NCI-H187 treated with DMSO at 0.1 percent for 48 hours (cell line): Measurements from ENCODE around the gene SCN10A.

ENCODE experiments used
- DNase-seq: peaks from one replicate; lab custom pipeline; 2025; lab: John Stamatoyannopoulos, UW

Gene SCN10A

DNA sequence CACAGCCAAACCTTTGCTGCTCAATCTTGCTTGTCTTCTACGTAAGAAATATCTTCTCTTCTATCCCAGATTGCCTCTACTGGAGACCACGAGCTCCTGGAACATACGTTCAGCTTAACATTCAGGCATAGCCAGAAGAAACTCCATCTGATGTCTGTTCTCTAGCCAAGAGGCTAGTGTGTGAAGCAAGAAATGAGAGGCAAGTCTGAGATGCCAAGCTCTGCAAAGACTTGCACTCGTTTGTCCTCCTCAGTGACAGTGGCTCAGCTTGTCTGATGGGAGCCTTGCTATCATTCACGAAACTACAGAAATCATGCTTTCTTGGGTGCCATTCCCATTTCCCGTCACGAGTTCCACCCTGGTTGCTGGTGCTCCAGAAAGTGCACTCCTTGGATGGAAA, at the start of gene SCN10A:
SCN10A (minus strand) TSS at position 192 of the 400 bp plus-strand sequence. CDS start 22,207 bp downstream, outside the sequence.
- DNase-seq = no peak

DNA sequence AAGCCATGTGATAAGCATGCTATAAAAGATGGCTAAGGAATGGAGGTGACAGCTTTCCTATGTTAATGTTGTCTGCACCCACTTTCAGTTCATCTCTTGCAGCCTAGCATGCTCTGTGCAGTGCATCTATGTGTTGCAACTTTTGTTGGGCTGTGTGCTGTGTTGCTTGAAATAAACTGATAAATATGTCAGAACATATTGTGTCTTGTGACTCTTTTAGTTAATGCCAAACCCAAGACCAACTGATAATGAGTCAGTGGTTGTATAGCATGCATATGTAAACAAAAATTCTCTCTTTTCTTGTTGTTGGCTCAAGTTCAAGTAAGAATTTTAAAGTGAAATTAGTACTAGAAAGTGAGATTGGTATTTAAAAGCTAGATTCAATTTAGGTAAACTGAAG, 37.0 kb upstream of the SCN10A start:
- no peak for DNase-seq

DNA sequence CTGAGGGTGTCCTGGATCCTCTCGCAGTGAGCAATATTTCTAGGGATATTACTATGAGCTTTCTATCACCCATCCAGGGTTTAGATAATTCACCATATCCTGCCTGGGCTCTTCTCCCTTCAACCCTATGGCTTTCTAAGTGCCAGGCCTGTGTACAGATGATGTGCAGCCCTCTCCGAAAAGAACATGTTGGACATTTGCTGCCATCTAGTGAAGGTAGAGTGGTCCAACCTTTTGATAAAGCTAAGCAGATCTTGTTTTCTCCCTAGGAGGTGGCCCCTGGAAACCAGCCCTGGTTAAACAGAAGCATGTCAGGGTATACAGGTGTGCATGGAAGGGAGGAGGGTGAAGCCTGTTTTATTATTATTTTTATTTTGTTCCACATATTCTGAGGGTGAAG, 27.9 kb upstream of the SCN10A start:
- DNase-seq = no peak

DNA sequence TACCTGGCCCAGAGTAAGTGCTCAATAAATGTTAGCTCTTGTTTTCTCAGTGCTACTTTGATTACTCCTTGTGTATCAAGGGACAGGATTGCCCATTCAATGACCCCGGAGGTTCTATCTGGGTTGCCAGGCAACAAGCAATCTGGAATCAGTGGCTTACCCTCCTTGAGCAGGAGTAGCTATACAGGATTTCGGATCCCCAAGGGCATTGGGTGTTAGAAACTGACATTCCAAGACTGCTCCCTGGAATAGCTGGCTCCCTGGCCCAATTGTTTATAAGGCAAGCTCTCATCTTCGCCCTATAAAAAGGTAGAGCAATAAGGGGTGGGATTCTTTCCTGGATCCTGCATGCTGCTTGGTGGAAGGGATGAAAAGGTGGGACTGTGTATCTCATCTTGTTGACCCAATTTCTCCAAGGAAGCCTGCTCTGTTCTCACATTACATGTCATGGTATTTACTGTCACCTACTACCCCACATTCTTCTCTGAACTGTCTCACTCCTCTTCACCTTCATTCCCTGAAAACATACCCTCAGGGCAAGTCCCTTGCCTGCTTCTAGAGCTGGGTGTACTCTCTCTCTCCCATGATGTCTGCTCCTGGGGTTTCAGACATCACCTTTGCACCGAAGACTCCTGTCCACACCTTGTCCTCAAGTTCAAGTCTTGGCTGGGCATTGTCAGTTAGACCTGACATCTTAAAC, 26.4 kb upstream of the SCN10A start:
- DNase-seq = no peak

DNA sequence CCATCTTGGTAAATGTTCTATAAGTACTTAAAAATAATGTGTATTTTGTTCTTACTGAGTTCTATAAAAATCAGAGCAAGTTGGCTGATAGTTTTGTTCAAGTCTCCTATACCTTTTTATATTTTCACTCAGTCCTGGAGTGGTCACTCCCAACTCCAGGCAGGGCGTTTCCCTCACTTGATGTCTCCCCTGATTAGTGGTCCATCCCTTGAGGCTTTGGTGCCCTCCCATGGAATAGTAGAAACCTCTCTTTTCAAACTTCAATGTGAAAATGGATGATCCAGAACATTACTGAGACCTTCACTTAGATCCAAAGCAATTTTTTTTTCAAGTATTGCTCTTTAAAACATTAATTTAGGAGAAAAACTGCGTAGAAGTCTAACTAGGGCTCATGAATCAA, 25.0 kb upstream of the SCN10A start:
- DNase-seq = no peak

DNA sequence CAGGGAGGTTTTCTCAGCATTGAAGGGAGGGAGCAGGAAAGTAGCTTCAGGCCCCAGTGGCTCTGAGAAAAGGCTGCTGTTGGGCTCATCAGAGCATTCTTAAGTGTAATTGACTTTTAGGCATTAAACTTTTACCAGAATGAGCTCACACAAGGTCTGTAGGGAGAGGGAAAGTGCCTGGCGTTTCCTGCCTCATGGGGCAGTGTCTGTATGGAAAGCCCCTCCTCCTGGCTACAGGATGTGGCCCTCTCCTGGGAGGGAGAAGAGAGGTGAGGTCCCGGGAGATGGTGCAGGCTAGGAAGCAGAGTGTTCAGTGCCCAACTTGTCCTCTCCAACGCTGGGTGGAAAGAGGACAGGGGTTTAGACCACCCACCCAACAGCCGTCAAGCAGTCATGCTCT, 21.3 kb upstream of the SCN10A start:
- no peak for DNase-seq

DNA sequence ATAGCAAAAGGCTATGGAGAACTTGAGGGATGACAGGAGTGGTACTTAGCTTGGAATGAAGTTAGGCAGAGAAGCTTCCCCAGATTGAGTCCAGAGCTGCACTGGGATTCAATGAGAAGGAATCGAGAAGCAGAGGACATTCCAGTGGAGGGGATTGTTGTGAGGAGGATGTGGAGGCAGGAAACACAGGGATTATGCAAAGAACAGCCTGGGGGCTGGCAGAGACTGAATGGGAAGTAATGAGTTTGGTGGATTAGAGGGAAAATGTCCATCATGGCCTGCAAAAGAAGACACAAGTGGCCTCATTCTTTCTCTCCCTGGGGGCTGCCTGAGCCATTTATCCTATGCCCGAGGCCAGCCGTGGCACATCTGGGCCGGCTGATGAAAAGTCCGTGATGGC, 20.5 kb upstream of the SCN10A start:
- DNase-seq = no peak

DNA sequence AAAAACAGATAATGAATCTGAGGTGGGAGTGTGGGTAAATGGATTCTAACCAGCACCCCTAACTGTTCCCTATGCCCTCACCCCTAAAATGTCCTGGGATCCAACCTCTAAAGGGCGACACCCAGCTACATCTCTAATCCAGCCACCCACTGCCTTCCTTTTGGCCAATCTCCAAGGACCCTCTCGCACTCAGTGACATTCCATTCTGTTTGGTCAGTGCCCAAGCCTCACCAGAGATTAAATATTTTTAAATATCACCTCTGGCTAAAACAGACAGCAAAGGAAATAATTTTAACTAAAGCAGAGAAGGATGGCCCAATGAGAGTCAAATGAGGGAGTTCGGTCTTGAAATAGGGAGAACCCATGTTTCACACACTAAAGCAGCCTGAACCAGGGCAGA, 19.9 kb upstream of the SCN10A start:
- no peak for DNase-seq

DNA sequence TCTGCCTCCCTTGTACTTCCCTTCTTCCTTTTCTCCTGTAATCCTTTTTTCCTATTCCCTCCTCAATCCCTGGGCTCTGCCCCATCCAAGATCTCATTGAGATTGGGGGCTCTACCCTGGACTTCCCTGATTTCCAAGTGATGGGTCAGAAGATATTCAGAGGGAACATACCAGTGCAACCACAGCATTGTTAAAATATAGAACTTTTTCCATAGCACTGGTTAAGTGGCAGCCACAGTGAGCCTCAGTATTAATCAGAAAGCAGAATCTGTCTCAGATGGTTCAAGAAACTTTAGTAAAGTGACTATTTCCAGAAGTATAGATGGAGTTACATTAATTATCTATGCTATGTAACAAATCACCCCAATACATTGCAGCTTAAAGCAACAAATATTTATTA, 18.7 kb upstream of the SCN10A start:
- no peak for DNase-seq

DNA sequence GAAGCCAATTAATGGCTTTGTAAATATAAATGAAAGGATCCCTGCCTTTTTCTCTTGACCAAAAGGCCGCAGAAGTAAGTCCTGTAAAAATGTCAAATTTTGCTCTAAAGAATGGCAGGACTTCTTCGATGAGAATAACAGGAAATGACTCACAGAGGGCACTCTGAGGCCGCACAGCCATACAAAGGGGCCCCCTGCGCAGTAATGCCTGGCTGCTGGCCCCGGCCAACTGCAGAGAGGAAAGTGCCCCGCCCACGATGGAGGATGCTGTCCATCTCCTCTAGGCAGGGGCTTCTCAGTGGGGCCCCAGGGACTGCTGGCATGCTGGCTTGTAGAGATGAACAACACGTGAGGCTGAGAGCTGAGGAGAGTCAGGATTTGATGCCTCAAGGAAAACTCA, 18.1 kb upstream of the SCN10A start:
- no peak for DNase-seq

DNA sequence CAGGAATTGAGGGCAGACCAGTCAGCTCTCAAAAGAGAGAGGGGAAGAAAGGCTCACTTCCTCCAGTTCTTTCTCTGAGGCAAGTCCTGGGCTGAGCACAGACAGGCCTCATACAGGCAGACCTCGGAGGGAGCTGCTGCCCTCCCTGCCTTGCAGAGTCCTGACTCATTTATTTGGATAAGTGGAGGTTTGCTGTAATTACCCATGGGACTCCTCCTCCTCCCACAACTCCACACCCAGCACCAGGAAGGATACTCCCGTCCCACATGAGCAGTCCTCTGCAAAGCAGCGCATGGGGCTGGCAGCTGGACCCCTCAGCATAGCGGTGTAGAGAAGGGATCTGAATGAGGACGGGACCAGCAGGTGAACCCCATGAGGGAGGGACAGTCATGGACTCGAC, 13.4 kb upstream of the SCN10A start:
- DNase-seq = no peak

DNA sequence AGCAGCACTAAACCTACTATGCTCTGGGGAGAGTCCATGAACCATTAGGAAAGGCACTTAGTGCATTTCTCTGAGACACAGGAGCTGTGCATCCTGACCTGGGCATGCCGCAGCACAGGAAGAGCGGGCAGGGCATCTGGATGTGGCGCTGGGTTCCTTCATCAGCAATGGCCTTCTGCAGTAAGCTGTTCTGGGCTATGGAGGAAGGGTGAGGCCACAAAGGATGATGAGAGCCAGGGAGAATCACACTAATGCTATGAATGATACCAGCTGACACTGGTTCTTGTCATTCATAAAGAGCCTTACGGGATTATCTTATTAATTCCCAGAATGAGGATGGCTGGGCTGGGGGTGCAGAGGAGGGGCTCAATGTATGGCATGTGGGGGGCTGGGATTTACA, 12.7 kb upstream of the SCN10A start:
- no peak for DNase-seq

DNA sequence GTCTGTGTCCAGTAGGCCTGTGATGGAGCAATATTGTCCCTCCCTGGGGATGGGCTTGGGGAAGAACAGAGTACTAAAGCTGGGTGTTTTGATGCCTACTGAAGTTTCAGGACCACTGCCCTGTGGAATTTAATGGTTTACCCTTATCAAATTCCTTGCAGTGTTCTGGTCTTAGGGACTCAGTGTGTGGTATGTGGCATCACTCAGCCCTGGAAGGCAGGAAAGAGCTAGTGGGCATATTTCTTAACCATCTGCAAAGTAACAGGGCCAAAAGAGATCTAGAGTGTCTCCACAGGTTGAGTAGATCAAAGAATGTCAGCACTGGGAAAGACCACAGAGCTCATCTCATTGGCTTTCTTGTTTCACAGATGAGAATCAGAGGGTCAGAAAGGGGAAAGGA, 11.8 kb upstream of the SCN10A start:
- DNase-seq = no peak

DNA sequence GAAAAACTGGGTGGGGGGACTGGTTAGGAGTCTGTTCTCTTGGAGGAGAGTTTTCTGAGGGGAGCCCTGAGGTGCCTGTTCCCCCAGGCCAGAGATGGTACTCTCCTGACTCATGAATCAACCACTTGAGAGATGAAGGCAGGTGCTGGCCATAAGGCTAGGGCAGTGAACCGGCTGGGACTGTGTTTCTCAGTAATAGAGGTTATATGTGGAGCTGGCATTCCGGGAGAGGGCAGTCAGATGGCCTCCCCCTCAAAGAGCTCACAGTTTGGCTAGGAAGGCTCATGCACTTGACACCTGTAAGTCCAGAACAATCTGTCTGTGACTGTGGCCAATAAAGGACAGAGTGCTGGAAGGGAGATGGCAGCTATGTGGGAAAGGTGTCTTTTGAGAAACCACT, 10.0 kb upstream of the SCN10A start:
- no peak for DNase-seq

DNA sequence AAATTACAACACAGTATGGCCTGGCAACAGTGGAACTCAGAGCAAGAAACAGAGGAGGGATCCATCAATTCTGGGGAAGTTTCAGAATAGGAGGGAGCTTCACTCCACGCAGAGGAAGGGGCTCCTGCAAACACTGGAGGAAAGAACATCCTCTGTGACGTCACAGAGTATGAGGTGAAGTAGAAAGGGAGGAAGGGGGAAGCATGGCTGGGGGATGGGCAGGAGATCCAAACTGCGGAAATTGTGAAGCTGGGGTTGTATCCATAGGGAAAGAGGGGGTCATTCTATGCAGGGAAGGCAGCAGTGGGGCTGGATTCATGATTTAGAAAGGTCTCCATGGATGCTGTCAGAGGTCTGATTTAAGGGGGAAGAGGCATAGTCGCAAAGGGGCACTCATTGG, 8.3 kb upstream of the SCN10A start:
- DNase-seq = no peak

DNA sequence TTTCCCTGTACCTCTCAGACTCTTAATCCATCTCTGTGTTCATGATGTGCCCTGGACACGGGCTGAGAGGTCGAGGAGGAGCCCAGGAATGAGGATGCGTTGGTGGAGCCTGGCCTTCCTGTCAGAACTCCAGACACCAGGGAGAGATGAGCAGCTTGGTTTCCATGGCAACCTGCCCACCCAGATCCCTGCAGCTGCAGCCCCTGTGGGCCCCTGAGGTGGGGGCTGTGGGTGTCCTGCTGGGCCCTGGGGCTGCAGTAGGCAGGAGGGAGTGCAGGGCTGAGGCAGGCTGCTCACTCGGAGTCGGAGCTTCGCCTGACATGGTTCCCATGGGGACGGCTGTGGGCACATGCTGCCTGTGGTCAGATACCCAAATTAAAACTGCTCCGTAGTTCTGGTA, 7.7 kb upstream of the SCN10A start:
- DNase-seq = no peak

DNA sequence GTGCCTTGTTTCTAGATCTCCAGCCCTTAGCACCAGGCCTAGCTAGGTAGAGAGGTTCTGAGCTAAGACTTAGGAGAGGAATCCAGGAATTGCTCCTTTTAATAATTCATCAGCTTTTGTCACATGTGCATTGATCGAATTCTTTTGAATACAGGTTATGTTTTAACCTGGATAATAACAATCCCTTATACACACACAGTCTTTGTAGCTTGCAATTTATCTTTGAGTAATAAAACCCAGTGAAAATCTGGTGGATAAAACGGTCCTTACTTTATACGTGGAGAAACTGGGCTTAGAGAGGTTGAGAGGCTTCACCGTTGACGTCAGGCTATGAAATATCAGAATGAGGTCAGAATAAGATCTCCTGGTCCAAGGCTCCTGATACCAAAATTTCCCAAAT, 7.2 kb upstream of the SCN10A start:
- no peak for DNase-seq

DNA sequence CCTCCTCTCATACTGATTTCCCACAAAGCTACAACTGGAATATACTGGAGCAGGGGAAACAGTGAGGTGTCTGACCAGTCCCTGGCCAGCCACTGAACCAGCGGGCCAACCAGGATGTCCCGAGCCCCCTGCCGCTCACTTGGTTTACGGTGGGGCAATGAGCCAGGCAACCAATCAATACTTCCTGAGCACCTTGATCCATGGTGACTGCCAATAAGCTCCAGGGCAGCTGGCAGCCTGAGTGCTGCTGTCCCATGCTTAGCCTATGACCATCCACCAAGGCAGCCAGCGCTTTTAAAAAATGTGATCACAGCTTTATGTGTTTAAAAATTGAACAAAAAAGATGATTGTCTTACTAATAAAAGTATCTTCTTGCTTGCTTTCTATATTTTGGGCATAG, 4.2 kb downstream of the SCN10A start:
- no peak for DNase-seq

DNA sequence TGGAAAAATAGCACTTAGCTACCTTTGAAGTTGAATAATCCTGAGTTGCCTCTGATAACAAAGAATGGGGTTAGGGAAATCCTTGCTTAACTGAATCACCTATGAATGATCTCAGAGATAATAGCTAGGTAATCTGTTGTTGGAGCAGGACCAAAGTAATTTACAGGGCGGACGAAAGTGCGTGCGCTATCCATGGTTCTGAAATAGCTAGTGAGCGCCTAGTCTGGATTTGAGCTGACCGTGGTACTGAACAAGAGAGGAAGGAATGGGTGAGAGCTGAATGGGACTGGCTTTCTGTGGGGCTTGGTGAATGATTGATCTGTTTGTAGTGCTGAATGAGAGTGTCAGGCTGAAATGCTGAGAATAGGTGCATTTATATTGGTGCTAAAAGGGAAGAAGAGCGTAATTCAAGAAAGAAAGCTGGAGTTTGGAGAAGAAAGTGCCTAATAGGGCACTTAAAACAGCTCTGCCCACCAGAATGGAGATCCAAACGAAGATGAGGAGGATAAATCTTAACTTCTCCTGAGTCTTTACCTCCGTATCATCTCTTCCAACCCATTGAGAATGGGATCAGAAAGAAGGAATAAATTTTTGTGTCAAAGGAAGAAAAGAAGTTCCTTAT, 10.1 kb downstream of the SCN10A start:
- DNase-seq = no peak

DNA sequence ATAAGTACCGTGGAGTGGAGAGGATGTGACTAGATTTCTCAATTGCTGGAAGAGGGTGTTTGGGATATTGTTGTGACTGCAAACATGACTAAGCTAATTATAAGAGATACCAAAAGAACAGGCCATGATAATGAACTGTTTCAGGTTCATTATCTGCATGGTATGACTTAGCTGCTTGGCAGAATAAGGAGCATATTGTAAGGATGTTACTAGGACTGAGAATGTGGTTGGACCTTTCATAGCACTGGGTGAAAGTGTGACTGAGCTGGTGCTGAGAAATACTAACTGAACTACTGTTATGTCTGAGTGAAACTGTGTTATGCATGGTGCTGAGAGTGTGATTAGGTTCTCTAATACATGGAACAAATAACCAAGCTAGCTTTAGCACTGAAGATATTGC, 11.0 kb downstream of the SCN10A start:
- no peak for DNase-seq

DNA sequence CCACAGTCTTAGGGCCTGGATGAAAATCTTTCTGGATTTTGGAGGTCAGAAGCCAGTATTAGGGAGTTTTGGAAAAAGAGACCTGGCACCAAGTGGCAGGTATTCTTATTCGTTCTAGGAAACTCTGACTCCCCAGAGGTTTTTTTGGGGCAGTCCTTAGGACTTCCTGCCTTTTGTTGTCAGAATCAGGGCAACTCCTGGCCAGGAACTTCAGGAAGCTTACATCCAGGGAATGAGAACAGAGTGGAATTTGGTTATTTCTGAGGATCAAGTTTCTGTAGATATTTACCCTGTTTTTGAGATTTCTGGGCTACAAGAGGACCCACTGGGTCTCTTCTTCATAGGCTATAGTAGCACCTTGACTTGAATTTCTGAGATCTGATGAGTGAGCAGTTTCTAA, 15.5 kb downstream of the SCN10A start:
- DNase-seq = no peak

DNA sequence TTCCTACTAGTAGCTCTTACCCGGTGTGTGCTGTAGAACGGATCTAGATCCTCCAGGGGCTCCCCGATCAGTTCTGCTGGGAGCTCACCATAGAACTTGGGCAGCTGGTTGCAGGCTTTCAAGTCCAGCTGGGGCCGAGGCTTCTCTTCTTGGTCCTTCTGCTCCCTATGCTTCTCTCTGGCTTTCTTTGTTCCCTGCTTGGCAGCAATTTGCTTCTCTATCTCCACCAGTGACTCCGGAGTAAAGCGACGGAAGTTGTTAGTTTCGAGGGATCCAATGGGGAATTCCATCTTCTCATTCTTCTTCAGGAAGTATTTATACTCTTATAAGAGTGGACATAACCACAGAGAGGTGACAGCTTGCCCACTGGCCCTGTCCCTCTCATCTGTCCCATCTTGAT, 22.3 kb downstream of the SCN10A start:
- no peak for DNase-seq

DNA sequence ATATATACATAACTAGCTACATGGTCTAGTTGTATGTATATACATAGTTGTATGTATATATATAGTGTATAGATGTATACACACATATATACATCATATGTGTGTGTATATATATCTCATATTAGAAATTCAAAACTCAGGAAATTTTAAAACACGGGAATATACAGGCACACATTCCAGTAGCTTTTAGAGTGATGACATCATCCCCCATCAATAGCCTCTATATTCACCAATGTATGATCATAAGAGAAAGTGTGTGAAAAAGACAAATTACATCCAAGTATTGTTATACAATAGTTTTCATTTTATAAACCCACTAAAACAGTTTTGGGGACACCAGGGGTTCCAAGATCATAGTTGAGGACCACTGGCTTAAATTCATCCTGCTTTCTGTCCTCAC, 23.0 kb downstream of the SCN10A start:
- DNase-seq = no peak

DNA sequence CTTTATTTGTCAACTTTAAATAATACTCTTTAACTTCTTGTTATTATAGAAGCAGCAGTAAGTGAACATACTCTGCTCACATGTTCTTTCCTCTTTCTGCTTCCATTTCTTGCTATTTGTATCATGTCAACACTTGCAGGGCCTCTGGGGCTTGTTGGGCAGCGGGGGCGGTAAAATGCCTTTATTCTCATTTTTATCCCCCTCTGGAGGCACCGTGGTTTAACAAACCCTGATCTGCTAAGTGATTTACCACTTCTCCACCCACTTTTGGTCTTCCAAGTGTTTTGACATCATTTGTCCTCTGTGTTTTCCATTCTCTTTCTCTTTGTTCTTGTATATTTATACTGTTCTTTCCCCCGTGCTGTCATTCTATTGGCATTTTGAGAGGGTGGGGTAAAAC, 33.9 kb downstream of the SCN10A start:
- no peak for DNase-seq
